Activated CD4-positive, alpha-beta T cell treated with anti-CD3 and anti-CD28 coated beads for 36 hours (primary cell): ENCODE measurements around the gene MAP3K4. TPM values are rescaled to one million over a fixed set of nuclear protein-coding genes. Genes with fewer than 3 reads are reported as not detected.

ENCODE experiments used
- ATAC-seq: fragments of 200-7000 bp; cut with Tn5 transposase; one replicate; pipeline ENCODE4 v1.10.0; 2021; ENCODE audit warnings: mild to moderate bottlenecking, moderate library complexity
- CTCF ChIA-PET: fragments of 350-600 bp; sonication (Branson Sonifier 250); formaldehyde crosslinking; loops from one replicate; lab custom pipeline; 2021; ENCODE audit warnings: antibody characterized with exemption; lab: Charles Lee
- POLR2A ChIA-PET: fragments of 350-600 bp; sonication (Branson Sonifier 250); formaldehyde crosslinking; loops from one replicate; lab custom pipeline; 2021; ENCODE audit warnings: antibody characterized with exemption, inconsistent platforms; lab: Charles Lee
- DNase-seq: peaks from one replicate; pipeline ENCODE4 v3.0.0-alpha.2; 2020
- H3K27ac Mint-ChIP-seq: one replicate; pipeline ENCODE4 v1.8.0; 2021; ENCODE audit warnings: mixed read lengths
- H3K27me3 Mint-ChIP-seq: one replicate; pipeline ENCODE4 v1.8.0; 2021; ENCODE audit warnings: mixed read lengths
- H3K36me3 Mint-ChIP-seq: one replicate; pipeline ENCODE4 v1.8.0; 2021; ENCODE audit warnings: low read depth, mixed read lengths
- H3K4me1 Mint-ChIP-seq: one replicate; pipeline ENCODE4 v1.8.0; 2021; ENCODE audit warnings: mixed read lengths
- H3K4me3 Mint-ChIP-seq: one replicate; pipeline ENCODE4 v1.8.0; 2021; ENCODE audit warnings: mild to moderate bottlenecking, moderate library complexity, mixed read lengths
- H3K9me3 Mint-ChIP-seq: one replicate; pipeline ENCODE4 v1.8.0; 2021; ENCODE audit warnings: low read depth, mixed read lengths
- intact Hi-C, 2 experiments: fragments of 100-400 bp; cut with DNase I in 1 of 2; cut with micrococcal nuclease in 1 of 2; formaldehyde crosslinking; loops; one replicate each; pipeline versions ENCODE4 v1.14.2 to v1.15.1; 2022 to 2024; cut with DNase I, micrococcal nuclease
- total RNA-seq, 2 experiments: library from RNA; stranded (reverse); gene quantifications; one replicate each; pipeline ENCODE4 v1.2.3, GENCODE V29; 2021

Gene MAP3K4
- total RNA-seq, 2 experiments from 2014 or later: 45.3 to 61.2 TPM

- Mint-ChIP-seq H3K4me1 (peaks cover 5% of the 10 kb centered on the region), H3K9me3 (no peaks in the 10 kb centered on the region), H3K36me3 (peaks cover 45% of the 10 kb centered on the region), H3K27ac (peak overlapping the region; percentile 33), H3K27me3 (no peaks in the 10 kb centered on the region), H3K4me3 (no peak overlapping the region)
- ATAC-seq (no peak), DNase-seq (no peak)
- ChIA-PET CTCF (no interaction called here), POLR2A (no interaction called here)
- intact Hi-C loops: no loop called here
These were observed 100.6 kb downstream of the MAP3K4 start for GRCh38 chr6:161091972-161092701.

- H3K27ac Mint-ChIP-seq: no peak overlapping the region
- no peaks in the 10 kb centered on the region for H3K27me3 Mint-ChIP-seq
- intact Hi-C loops: no loop called here
- DNase-seq (no peak), ATAC-seq (no peak)
- ChIA-PET POLR2A (no interaction called here), CTCF (no interaction called here)
- peaks cover 5% of the 10 kb centered on the region for H3K4me1 Mint-ChIP-seq
- H3K4me3 Mint-ChIP-seq: no peak overlapping the region
- no peaks in the 10 kb centered on the region for H3K9me3 Mint-ChIP-seq
- peaks cover 41% of the 10 kb centered on the region for H3K36me3 Mint-ChIP-seq
These were observed 103.4 kb downstream of the MAP3K4 start for GRCh38 chr6:161094955-161095354.

- CTCF ChIA-PET: no interaction called here
- POLR2A ChIA-PET: no interaction called here
- Mint-ChIP-seq H3K4me3 (no peak overlapping the region), H3K4me1 (peaks cover 5% of the 10 kb centered on the region), H3K9me3 (no peaks in the 10 kb centered on the region), H3K27ac (no peak overlapping the region), H3K27me3 (no peaks in the 10 kb centered on the region), H3K36me3 (peaks cover 41% of the 10 kb centered on the region)
- DNase-seq: no peak
- no peak for ATAC-seq
- intact Hi-C loops: no loop called here
These were observed 104.3 kb downstream of the MAP3K4 start for GRCh38 chr6:161095916-161096315.

DNA sequence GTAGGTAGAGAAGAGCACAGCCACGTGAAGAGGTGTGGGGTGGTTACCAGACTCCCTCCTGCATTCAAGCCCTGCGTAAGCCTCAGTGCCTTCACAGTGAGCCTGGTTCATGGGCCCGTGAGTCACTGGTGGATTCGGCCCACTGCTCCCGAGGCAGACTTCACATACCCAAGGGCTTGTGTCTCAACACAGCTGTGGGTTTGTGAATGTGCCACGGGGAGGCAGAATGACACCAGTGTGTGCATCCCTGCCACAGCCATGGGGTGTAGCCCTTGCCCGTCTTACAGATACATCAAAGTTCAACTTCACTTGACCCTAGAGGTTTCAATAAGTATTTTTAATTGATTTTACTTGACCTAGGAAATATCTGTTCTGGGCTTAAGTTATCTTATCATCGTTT lies 108.5 kb downstream of the MAP3K4 start:
- ATAC-seq (no peak), DNase-seq (no peak)
- Mint-ChIP-seq H3K9me3 (no peaks in the 10 kb centered on the region), H3K27me3 (no peaks in the 10 kb centered on the region), H3K36me3 (peaks cover 42% of the 10 kb centered on the region), H3K27ac (no peak overlapping the region), H3K4me3 (no peak overlapping the region), H3K4me1 (peaks cover 3% of the 10 kb centered on the region)
- CTCF ChIA-PET: interaction anchor here (3.7 kb wide), 1 partner anchor 271 kb away, joined by 14 read pairs; no protein-coding TSS in a partner anchor
- intact Hi-C loops: loop anchor here (5.0 to 10.0 kb wide), 2 partner anchors 272 to 275 kb away; no protein-coding TSS in a partner anchor
- POLR2A ChIA-PET: no interaction called here

DNA sequence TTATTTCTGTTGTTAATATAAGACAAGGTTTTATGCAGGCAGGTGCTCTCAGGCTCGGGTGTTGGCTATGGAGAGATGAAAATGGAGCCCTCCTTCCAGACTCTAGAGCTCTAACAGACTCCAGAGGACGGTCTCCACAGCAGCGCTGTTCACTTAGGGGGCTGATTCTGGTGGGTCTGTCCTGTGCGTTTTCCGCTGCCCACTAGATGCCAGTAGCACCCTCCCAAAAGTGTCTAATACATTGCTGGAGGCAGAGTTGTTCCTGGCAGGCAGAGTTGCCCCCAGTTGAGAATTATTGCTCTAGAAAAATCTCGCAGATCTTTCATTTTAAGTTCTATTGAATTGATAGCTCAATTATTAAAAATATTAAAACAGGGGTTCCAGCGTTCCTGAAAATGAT lies 109.9 kb downstream of the MAP3K4 start:
- POLR2A ChIA-PET: no interaction called here

DNA sequence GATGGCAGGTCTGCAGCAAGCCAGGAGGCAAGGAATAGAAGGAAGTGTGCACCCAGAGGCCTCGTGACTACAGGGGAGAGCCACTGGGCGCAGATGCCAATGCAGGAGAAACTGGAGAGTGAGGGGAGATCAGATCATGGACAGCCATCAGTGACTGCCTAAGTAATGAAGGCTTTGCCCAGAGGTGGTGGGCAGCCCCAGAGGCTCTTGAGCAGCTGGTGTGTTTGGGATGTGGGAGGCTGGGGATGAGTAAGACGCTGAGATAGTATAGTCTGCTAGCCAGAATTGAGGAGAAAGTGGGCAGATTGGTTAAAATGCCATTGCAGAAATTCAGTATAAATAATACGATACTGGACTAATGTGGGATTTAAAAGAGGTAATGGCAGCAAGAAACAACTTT lies 111.9 kb downstream of the MAP3K4 start:
- ChIA-PET CTCF (no interaction called here), POLR2A (no interaction called here)
- H3K4me3 Mint-ChIP-seq: no peak overlapping the region
- H3K27ac Mint-ChIP-seq: peak overlapping the region; percentile 76
- DNase-seq (no peak), ATAC-seq (no peak)
- H3K9me3 Mint-ChIP-seq: no peaks in the 10 kb centered on the region
- H3K4me1 Mint-ChIP-seq: peaks cover 10% of the 10 kb centered on the region
- intact Hi-C loops: loop anchor here (5.0 to 10.0 kb wide), 2 partner anchors 269 to 271 kb away; no protein-coding TSS in a partner anchor
- H3K27me3 Mint-ChIP-seq: no peaks in the 10 kb centered on the region
- peaks cover 51% of the 10 kb centered on the region for H3K36me3 Mint-ChIP-seq

More for the DNA sequence above, 109.9 kb downstream of the MAP3K4 start:
- Mint-ChIP-seq H3K36me3 (peaks cover 49% of the 10 kb centered on the region), H3K27ac (no peak overlapping the region), H3K27me3 (no peaks in the 10 kb centered on the region), H3K4me3 (no peak overlapping the region), H3K4me1 (peaks cover 10% of the 10 kb centered on the region), H3K9me3 (no peaks in the 10 kb centered on the region)
- intact Hi-C loops: loop anchor here (5.0 to 10.0 kb wide), 2 partner anchors 271 to 273 kb away; no protein-coding TSS in a partner anchor
- ATAC-seq: no peak
- CTCF ChIA-PET: interaction anchor here (0.6 to 3.7 kb wide), 3 partner anchors 10 to 269 kb away, joined by 3 to 14 read pairs (median 6); no protein-coding TSS in a partner anchor
- DNase-seq: no peak

- DNase-seq: no peak
- Mint-ChIP-seq H3K4me3 (no peak overlapping the region), H3K9me3 (no peaks in the 10 kb centered on the region), H3K36me3 (peaks cover 60% of the 10 kb centered on the region), H3K27me3 (no peaks in the 10 kb centered on the region), H3K27ac (peak overlapping the region; percentile 78), H3K4me1 (peaks cover 10% of the 10 kb centered on the region)
- ATAC-seq: no peak
- POLR2A ChIA-PET: no interaction called here
- CTCF ChIA-PET: interaction anchor here (0.8 kb wide), 1 partner anchor 184 kb away, joined by 3 read pairs; no protein-coding TSS in a partner anchor
- intact Hi-C loops: loop anchor here (5.0 to 10.0 kb wide), 2 partner anchors 267 to 270 kb away; no protein-coding TSS in a partner anchor
These were observed 113.4 kb downstream of the MAP3K4 start for GRCh38 chr6:161104966-161105365.

GRCh38 chr6:161105408-161105807 lies 113.8 kb downstream of the MAP3K4 start:
- intact Hi-C loops: loop anchor here in 1 of 2 experiments (10.0 kb wide), 1 partner anchor 269 kb away; no protein-coding TSS in a partner anchor
- ChIA-PET POLR2A (no interaction called here), CTCF (interaction anchor here (0.8 to 1.2 kb wide), 2 partner anchors 175 to 185 kb away, joined by 3 read pairs; no protein-coding TSS in a partner anchor)
- H3K27me3 Mint-ChIP-seq: no peaks in the 10 kb centered on the region
- H3K36me3 Mint-ChIP-seq: peaks cover 64% of the 10 kb centered on the region
- DNase-seq (no peak), ATAC-seq (peak; percentile 71)
- H3K27ac Mint-ChIP-seq: peak overlapping the region; percentile 69
- H3K9me3 Mint-ChIP-seq: no peaks in the 10 kb centered on the region
- peaks cover 13% of the 10 kb centered on the region for H3K4me1 Mint-ChIP-seq
- H3K4me3 Mint-ChIP-seq: no peak overlapping the region

DNA sequence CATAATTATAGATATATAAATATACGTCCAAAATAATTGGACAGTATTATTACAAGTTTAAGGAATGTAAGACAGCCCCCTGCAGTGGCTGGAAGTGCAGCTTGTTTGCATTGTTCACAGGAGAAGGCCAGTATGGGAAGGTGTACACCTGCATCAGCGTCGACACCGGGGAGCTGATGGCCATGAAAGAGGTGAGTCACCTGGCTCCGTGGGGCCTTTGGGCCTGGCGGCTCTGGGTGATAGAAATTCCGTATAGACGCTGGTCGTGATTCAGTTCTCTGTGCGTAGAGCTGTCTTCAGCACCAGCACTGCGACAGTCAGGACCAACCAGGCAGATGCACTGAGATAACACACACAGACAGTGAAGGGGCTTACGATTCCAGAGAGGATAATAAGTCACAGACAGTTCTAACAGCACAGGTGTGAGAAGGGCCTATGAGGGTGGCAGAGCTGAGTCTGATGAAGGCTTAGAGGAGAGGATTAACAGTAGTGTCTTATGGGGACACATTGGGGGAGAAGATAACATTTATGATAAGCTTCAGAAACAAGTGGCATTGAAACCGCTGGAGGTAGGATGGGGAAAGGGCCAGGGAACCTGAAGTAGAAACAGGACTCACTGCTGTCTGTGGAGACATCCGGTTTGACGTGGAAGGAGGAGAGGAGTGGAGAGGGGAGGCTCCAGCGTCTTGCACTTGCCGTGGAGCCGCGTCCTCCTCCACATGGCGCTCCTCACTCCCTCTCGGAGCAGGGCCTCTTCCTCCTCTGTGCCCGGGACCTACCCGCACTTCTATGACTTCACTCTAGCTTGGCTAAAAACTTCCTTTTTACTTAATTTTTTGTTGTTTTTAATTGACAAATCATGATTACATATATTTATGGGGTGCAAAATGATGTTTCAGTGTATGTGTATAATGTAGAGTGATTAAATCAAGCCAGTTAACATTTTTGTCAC lies 116.5 kb downstream of the MAP3K4 start:
- Mint-ChIP-seq H3K4me1 (peaks cover 33% of the 10 kb centered on the region), H3K4me3 (no peak overlapping the region), H3K27ac (no peak overlapping the region), H3K27me3 (no peaks in the 10 kb centered on the region), H3K9me3 (no peaks in the 10 kb centered on the region), H3K36me3 (peaks cover 82% of the 10 kb centered on the region)
- ATAC-seq (no peak), DNase-seq (no peak)
- intact Hi-C loops: loop anchor here in 1 of 2 experiments (10.0 kb wide), 1 partner anchor 267 kb away; no protein-coding TSS in a partner anchor
- CTCF ChIA-PET: interaction anchor here (0.6 kb wide), 1 partner anchor 222 kb away, joined by 3 read pairs; no protein-coding TSS in a partner anchor
- POLR2A ChIA-PET: no interaction called here

DNA sequence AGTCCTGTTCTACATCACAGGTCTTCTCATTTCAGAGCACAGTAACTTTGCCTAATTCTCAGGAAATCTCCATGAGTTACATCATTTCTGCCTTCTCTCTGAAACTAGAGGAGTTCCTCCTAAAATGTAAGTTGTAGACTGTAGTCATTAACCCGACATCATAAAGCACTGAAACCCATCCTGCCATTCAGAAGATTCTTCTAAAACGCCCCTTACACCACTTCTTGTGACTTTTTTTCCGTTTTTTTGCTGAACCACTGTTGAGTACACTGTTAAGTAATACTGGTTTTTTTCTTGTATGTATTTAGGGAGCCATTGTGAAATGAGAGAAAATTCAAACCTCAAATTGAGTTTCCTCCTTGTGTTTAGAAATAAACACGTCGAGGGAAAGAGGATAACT lies 117.3 kb downstream of the MAP3K4 start:
- H3K36me3 Mint-ChIP-seq: peaks cover 77% of the 10 kb centered on the region

GRCh38 chr6:161109366-161109765 lies 117.8 kb downstream of the MAP3K4 start:
- H3K4me1 Mint-ChIP-seq: peaks cover 36% of the 10 kb centered on the region
- intact Hi-C loops: loop anchor here in 1 of 2 experiments (10.0 kb wide), 1 partner anchor 265 kb away; no protein-coding TSS in a partner anchor
- DNase-seq (no peak), ATAC-seq (no peak)
- H3K36me3 Mint-ChIP-seq: peaks cover 75% of the 10 kb centered on the region
- no peak overlapping the region for H3K4me3 Mint-ChIP-seq
- no peaks in the 10 kb centered on the region for H3K9me3 Mint-ChIP-seq
- CTCF ChIA-PET: interaction anchor here (0.8 kb wide), 1 partner anchor 179 kb away, joined by 3 read pairs; no protein-coding TSS in a partner anchor
- H3K27ac Mint-ChIP-seq: no peak overlapping the region
- POLR2A ChIA-PET: no interaction called here
- H3K27me3 Mint-ChIP-seq: no peaks in the 10 kb centered on the region

More for the DNA sequence above, 117.3 kb downstream of the MAP3K4 start:
- H3K4me1 Mint-ChIP-seq: peaks cover 36% of the 10 kb centered on the region
- no peak overlapping the region for H3K27ac Mint-ChIP-seq
- no peaks in the 10 kb centered on the region for H3K27me3 Mint-ChIP-seq
- no peak overlapping the region for H3K4me3 Mint-ChIP-seq
- ChIA-PET CTCF (interaction anchor here (0.8 kb wide), 1 partner anchor 179 kb away, joined by 3 read pairs; no protein-coding TSS in a partner anchor), POLR2A (no interaction called here)
- H3K9me3 Mint-ChIP-seq: no peaks in the 10 kb centered on the region
- no peak for ATAC-seq
- DNase-seq: no peak
- intact Hi-C loops: loop anchor here in 1 of 2 experiments (10.0 kb wide), 1 partner anchor 266 kb away; no protein-coding TSS in a partner anchor
